Measurements from ENCODE around the gene LTA. TPM values are rescaled to one million over a fixed set of nuclear protein-coding genes. Genes with fewer than 3 reads are reported as not detected.

The LTA gene
- total and polyA plus RNA-seq, 2 donors (not counting 1 experiment from before 2014, with no cell fraction given) = 8.6 to 8.8 TPM

- Histone ChIP-seq H2AFZ (ENCODE audit: insufficient read depth, low read depth, low read length, poor library complexity, severe bottlenecking) (peak within 1 kb of the TSS; percentile 61), H3K9me3 (ENCODE audit: control extremely low read depth in 1 of 3, control insufficient read depth in 2 of 3, insufficient read depth in 1 of 3, low read length in 2 of 3) (peaks cover 0 to 3% (median 0%) of the 10 kb centered on the region in 3 donors), H3K4me1 (ENCODE audit: control insufficient read depth in 2 of 2, insufficient read depth in 2 of 2, low read length in 2 of 2) (peaks cover 30 to 53% of the 10 kb centered on the region in 2 donors), H3K9ac (ENCODE audit: low read length) (peak within 1 kb of the TSS; percentile 70), H3K79me2 (ENCODE audit: control insufficient read depth, insufficient read depth, low read length) (peaks cover 34% of the 10 kb centered on the region), H3K4me2 (replicated peaks; ENCODE audit: low read depth, low read length, poor library complexity, severe bottlenecking) (peak within 1 kb of the TSS; percentile 88), H3K36me3 (replicated peaks in 1 of 2; ENCODE audit: control extremely low read depth in 1 of 2, control insufficient read depth in 1 of 2, extremely low read depth in 1 of 2, insufficient read depth in 2 of 2, low read length in 1 of 2) (peaks cover 0 to 3% of the 10 kb centered on the region in 2 experiments), H3K27me3 (replicated peaks in 1 of 4; ENCODE audit: control extremely low read depth in 1 of 4, control insufficient read depth in 3 of 4, insufficient read depth in 4 of 4, low read length in 3 of 4) (no peaks in the 10 kb centered on the region), H3K27ac (ENCODE audit: low read length in 2 of 2) (peak within 1 kb of the TSS; percentile 80 to 83), H4K20me1 (ENCODE audit: control insufficient read depth, insufficient read depth, low read length, poor library complexity, severe bottlenecking) (no peaks in the 10 kb centered on the region), H3K4me3 (ENCODE audit: control extremely low read depth in 1 of 5, extremely low read depth in 1 of 5, insufficient read depth in 1 of 5, low read depth in 2 of 5, low read length in 4 of 5) (peak within 1 kb of the TSS; percentile 40 to 69 (median 56))
- no peaks in the 10 kb centered on the region for H3K9me3 Mint-ChIP-seq (ENCODE audit: insufficient read depth)
- intact Hi-C loops (cut with micrococcal nuclease) = loop anchor here (1.0 to 2.0 kb wide), 7 partner anchors 14 to 608 kb away; partner anchors contain the start of genes EHMT2, PPT2 and PRRC2A
- ATAC-seq (ENCODE audit: low read depth) = peak; percentile 84
- peak within 1 kb of the TSS; percentile 88 for H3K27ac Mint-ChIP-seq
- peaks cover 48% of the 10 kb centered on the region for H3K4me1 Mint-ChIP-seq
- POLR2A ChIA-PET = interaction anchor here (0.6 to 42.6 kb wide), 11 partner anchors 9 to 316 kb away, joined by 3 to 1450 read pairs (median 4); partner anchors contain the start of genes LST1, LTA, LTB and NCR3
- peak within 1 kb of the TSS; percentile 87 for H3K4me3 Mint-ChIP-seq
- WGBS (ENCODE audit: insufficient coverage) = under 1% methylated on average over 15 of the region's 25 CpGs
- CTCF ChIA-PET = interaction anchor here (0.7 to 29.4 kb wide), 10 partner anchors 20 to 405 kb away, joined by 3 to 2241 read pairs (median 6); partner anchors contain the start of genes C6orf47, LST1, LTA and LTB
- H3K27me3 Mint-ChIP-seq = no peaks in the 10 kb centered on the region
- TF ChIP-seq CTCF (IDR thresholded peaks at IDR 0.05) = peak; percentile 50
- TF ChIP-seq EZH2 (IDR thresholded peaks at IDR 0.05; ENCODE audit: borderline replicate concordance, insufficient read depth, low read depth, low read length, poor library complexity, severe bottlenecking) = no peak
- peak; percentile 96 for DNase-seq
These were observed 24.9 kb upstream of the LTA start, which contains the start of gene NFKBIL1 for GRCh38 chr6:31546958-31547726. Gene NFKBIL1, plus strand, starts transcription at chr6:31547608. Its CDS starts 87 bp downstream, at chr6:31547695.

Measured in B cell (primary cell).